ENCODE data around the gene POU2AF3.
"Not testable (repeated sequence)": the region's sequence is repeated elsewhere in the genome, so short reads cannot be mapped to it uniquely, and the experiment has no call there.

POU2AF3 gene

DNA sequence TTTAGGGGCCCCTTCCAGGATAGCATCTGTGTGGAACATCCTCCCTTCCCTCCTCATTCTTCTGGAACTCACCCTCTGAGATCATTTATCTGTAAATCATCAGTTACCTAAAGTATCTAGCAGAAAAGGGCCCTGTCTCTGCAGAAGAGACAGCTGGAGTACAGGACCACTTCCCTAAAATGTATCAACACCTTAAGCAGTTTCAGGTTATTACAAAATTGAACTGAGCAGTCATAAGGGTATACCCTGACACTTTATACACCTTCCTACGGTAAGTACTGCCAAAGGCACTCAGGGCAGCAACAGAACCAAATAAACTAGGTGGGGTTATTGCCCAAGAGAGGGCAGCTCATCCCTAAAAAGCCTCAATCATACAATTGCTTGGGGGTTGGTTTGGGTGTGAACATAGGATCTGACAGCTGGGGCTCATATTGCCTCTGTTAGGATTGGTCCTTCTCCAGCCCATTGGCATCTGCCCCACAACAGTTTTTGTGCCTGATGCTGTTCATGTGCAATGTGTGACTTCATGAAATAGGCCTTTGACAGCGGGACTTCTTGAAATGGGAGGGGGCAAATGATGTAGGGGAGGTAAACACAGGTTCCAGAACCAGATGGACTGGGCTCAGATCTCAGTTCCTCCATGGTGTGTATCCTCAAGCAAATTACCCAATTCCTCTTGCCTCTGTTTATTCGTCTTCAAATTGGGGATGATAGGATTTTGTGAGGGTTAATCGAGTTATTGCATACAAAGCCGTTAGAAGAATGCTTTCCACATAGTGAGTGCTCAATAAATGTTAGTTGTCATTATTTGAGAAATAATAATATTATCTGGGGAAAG lies 2.9 kb downstream of the POU2AF3 start:
- no peak for DNase-seq (ENCODE audit: low read depth in 2 of 2)

DNA sequence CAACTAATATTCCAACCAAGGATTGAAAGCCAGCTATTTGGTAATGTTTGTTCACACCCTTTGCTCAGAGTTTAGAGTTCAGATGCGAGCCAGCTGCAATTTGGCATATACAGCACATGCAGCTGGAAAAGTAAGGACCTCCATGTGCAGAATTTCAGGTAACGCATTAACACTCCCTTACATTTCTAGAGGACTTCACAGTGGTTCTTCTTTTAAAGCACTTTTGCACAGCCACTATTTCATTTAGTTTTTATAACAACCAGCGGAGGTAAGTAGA lies 3.4 kb downstream of the POU2AF3 start:
- no peak for DNase-seq (ENCODE audit: low read depth in 2 of 2)

DNA sequence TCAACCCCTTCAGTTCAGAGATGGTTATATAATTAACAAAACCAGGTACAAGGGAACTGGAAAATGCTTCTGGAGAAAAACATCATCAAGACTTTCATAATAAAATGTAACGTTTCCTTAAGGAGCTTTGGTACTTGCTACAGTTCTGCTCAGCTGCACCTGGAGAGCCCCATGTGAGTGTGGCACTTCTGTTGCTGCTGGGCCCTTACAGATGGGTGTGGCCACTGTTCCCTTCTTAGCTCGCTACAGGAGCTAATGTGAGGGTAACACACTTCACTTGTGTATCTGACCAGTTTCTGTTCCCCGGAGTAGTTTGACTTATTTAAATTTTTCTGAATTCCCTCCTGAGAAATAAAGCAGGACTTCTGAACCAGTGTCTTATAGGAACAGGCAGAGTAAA lies 4.0 kb downstream of the POU2AF3 start:
- no peak for DNase-seq (ENCODE audit: low read depth in 2 of 2)

DNA sequence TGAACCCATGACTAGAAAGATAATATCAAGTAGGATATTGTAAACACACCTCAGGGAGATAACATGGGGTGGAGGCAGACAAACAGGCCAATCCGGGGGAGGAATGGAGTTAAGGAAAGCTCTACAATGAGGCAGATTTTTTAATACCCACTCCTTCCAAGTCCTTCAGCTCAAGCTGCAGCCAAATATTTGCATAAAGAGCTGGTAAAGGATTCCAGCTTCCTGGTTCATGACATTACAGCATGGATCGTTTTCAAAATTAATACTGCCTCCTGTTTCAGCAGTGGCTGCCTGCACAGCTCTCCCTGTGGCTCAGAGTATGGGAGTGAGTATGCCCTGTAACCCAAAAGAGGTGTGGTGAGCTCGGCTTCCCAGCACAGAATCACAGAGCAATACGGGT lies 5.1 kb downstream of the POU2AF3 start:
- no peak for DNase-seq (ENCODE audit: low read depth in 2 of 2)

DNA sequence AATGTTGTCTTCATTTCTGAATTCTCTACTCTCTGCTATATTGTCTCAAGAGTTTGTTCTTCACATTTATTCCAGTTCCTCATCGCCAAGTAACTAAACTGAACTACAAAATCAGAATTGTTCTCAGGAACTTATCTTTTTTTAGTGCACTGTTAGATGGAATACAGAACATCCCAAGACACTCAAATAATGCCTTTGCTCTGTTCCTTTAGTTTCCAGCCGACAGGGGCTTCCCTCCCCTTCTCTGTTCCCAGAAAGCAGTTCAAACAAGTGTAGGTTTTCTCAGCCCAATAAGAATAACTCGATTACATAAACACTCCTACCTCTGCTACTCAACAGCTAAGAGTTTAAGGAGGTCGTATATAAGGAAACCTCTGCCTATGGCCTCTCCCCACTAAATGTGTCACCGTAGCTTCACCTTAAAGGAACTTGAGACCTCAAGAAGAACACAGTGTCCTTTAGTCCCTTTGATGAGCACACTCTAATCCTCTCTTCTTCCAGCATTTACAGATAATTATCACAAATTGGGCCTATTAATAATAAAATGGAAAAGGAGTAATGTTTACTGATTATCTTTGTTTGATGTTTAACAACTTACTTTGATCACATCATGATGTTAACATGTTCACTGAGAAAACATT lies 6.9 kb downstream of the POU2AF3 start:
- DNase-seq (ENCODE audit: low read depth in 2 of 2): no peak

DNA sequence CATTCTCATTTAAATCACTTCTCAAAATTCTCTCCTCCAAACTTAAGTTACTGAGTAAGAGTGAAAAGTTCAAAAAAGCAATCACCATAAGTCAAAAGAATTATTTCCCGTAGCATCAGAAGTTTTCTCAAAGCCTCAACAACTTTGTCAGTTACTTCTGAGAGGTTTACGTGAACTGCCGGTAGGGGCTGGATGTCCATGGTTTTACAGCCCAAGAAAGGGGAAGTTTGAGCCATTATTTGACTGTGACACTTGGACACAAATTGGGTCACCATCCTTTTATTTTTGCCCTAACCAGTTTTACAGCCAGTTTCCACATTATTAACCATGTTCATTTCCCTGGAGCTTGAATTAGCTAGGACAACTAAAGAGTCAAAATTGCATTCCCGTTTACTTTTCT lies 7.5 kb downstream of the POU2AF3 start:
- DNase-seq (ENCODE audit: low read depth in 2 of 2): no peak

DNA sequence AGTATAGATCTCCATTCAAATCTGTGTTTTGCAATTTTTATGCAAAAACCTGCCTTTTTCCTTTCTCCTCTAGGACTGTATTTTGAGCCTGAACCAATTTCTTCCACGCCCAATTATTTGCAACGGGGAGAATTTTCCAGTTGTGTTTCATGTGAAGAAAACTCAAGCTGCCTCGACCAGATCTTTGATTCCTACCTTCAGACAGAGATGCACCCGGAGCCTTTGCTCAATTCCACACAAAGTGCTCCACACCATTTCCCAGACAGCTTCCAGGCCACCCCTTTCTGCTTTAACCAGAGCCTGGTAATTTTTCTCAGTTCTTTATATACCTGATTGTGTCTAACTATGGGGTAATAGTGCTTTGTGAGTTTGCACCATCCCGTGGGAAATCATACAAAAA lies 8.0 kb downstream of the POU2AF3 start:
- DNase-seq (ENCODE audit: low read depth in 2 of 2): no peak

DNA sequence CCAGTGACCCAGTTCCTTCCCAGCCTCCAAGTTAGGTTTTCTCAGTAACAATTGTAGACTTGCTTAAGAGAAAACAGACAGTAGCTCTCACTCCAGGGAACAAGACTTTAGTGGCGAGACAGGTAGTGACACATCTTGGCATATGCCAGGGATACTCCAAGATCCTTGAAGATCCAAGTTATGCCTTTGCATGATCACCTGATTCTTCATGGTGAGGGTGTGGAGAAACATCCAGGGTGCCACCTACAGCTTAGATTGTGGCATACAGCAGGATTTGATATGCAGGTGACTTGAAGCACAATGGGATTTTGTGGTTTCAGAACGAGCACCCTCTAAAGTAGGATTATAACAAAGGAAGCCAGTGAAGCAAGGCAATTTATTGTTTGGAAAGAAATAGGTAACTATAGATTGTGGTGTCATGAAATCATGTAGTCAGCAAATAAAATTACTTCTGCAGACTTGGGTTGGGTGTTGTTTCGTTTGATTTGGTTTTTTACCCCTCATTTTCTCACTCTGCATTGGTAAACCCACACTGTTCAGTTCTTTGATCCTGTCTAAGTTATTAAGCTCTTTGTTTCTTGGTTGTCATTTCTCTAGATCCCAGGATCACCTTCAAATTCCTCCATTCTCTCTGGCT lies 9.2 kb downstream of the POU2AF3 start:
- DNase-seq (ENCODE audit: low read depth in 2 of 2): no peak

DNA sequence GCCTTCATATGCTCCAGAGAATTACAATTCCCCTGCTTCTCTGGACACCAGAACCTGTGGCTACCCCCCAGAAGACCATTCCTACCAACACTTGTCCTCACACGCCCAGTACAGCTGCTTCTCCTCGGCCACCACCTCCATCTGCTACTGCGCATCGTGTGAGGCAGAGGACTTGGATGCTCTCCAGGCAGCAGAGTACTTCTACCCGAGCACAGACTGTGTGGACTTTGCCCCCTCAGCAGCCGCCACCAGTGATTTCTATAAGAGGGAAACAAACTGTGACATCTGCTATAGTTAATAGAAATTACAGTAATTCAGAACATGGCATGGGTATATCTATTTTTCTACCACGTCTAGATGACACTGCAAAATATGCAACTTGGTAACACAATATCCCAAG lies 9.8 kb downstream of the POU2AF3 start:
- DNase-seq (ENCODE audit: low read depth in 2 of 2): no peak

DNA sequence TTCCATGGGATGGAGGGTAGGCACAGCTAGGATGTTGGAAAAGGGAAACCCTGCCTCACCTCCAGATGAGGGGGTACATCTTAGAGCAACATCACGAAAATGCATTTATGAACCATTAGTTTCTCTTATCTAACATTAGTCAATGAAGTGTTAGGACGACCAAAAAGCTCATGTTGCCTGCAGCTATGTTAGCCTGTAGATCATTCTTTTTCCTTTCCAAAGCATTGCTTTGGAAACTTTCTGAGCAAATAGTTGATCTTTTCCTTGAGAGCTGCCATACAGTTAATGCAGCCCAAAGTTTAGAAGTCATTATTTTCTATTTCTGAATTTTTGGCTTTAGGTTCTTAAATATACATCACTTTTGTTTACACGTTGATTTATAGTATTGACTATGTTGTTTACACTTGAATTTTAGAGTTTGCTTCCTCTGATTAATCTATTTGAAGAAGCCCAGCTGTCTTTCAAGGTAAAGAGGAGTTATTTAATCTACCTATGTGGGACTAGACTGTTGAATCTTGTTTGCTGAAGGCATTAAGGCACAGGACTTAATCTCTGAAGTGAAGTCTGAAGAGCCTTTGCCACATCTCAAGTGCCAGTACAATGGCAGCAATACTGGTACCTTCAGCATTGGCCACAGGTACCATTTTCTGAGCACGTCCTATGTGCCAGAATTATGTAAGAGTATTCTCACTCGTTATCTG lies 11.0 kb downstream of the POU2AF3 start:
- no peak for DNase-seq (ENCODE audit: low read depth in 2 of 2)

DNA sequence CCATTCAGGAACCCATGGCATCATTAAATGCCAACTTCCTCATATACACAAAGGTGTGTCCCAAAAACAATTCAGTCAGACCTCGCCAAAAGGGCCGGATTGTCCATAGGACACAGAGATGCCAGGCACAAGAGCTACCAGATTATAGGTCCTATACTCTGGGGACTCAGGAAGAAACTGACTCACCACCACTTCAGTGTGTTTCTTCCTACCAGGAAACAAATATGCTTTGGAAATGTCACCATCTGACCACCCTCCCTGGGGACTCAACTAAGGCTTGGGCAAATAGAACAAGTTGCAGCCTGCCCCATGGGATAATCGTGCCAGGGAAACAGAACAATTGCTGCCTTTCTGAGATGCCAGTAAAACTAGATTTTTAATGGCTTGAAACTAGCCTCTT lies 11.7 kb downstream of the POU2AF3 start:
- DNase-seq (ENCODE audit: low read depth in 2 of 2): no peak

DNA sequence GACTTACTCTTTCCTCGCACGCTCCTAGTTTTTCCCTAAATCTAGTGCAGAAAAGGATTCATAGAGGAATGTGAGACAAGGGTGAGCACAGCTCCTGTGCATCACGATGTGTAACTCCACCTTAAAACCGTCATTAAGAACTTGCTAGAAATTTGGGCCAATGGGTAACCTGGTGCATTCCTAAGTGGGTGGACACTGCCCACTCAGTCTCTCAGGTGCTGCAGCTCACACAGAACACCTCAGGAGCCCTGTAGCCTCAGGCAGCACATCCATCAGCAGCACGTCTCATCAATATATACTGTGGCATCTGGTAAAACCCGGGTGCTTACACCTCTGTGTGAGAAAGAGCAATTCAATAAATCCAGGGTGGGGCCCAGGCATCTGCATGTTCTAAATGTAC lies 12.4 kb downstream of the POU2AF3 start:
- no peak for DNase-seq (ENCODE audit: low read depth in 2 of 2)

DNA sequence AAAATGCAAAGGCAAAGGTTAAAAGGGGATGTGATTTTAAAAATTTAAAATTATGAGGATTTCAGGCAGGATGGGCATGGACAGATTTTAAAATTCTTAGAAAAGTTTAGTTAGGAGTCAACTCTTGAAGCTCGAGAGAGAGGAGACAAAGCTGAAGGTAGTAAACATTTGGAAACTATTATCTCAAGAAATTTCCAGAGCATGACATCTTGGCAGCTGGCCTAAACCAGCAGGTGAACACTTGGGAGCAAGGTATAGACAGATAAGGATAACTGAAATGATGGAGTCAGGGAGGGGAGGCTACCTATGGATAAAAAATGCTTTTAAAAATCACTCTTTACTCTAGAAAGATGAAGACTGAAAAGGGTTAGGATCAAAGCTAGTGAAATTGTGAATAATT lies 13.7 kb downstream of the POU2AF3 start:
- DNase-seq (ENCODE audit: low read depth in 2 of 2): no peak

DNA sequence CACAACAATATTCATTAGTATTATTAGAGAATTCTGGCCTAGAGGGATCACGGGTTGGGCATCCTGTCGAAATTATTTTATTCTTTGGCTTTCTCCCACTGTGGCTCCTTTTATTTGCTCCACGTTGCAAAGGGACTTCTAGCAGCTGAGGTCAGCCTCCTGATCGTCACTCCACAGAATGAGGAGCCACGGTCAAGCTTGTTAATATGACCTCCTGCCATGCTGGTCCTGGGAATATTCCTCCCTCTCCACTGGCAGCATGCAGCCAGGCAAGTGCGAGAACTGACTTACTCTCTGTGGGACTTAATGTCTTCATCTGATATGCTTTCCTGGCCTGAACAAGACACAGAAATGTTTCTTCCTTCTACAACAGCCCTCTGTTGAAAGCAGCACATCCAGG lies 20.9 kb downstream of the POU2AF3 start:
- DNase-seq (ENCODE audit: low read depth in 2 of 2): no peak

DNA sequence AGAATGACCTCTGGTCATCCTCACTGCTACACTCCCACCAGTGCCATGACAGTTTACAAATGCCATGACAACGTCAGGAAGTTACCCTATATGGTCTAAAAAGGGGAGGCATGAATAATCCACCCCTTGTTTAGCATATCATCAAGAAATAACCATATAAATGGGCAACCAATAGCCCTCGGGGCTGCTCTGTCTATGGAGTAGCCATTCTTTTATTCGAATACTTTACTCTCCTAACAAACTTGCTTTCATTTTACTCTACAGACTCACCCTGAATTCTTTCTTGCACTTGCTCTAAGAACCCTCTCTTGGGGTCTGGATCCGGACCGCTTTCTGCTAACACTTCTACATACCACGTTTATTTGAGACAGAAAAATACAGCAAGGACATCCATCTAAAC lies 21.9 kb downstream of the POU2AF3 start:
- not testable (repeated sequence) for DNase-seq (ENCODE audit: low read depth in 2 of 2)

DNA sequence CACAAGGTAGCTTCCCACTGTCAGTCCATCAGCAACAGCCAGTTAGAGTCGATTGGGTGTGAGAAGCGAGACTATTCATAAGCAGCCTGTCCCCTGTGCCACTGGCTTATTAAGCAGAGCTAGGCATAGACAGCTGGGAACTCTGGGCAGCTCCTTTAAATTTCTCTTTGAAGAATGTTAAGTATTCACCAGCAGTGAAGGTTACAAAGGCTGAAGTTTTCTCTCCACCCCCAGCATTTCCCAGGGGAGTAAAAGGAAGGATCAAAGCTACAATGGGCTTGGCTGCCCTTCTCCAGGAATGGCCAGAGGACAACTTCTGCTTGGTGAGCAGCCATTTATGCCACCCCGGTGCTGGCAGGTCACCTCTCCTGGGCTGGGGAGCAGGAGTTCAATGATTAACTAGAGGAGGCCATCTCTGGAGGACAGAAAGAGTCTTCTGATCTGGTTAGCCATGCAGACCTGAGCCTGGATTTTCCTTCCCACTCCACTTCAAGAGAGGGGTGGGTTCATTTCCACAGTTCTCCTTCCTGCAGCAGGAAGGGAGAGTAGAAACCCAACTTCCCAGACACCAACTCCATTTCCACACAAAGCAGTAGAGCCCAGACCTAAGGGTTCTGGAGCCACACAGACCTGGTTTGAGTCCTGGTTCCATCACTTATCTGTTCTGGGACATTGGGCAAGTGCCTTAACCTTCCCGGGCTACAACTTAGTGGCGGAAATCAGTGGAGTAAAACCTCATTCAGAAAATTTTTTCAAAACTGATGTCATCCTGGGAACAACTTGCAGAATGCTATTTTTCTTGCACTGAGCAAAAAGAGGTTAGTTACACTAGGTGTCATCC lies 22.6 kb downstream of the POU2AF3 start:
- DNase-seq (ENCODE audit: low read depth in 2 of 2): no peak

DNA sequence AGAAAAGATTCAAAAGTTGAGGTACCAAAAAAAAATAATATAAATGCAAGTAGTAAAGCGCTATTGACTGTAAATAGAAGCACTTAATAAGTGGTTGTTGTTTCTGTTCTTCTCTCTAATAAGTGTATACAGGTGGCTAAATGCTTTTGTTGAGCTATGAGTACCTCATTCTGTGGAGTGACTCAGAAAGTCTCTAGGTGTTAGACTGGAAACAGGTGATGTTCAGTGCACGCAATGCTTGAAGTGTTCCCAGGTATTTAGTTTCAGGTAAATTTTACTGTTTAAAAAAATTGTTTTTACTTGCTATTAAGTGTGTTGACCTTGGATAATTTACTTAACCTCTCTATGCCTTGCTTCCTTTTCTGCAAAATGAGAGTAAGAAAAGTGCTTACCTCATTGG lies 24.2 kb downstream of the POU2AF3 start:
- DNase-seq (ENCODE audit: low read depth in 2 of 2): no peak

DNA sequence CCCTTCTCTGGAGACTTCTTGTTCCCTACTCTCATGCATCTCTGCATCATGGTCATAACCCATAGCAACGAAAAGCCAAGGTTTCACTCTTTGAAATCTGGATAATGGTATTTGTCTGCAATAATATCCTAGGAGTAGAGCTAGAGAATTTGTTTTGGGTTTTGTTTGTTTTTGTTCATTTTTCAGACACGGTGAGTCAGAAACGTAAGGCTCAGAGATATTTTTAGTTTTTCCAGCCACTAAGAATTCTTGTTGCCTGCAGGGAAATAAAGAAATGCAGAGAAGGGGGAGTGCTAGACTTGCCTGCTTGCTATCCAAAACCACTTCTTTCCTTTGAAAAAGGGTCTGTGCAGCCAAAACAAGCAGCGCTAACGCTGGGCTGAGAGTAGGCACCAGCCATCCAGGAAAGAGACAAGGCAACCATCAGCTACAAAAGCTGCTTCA lies 26.0 kb downstream of the POU2AF3 start:
- no peak for DNase-seq (ENCODE audit: low read depth in 2 of 2)

DNA sequence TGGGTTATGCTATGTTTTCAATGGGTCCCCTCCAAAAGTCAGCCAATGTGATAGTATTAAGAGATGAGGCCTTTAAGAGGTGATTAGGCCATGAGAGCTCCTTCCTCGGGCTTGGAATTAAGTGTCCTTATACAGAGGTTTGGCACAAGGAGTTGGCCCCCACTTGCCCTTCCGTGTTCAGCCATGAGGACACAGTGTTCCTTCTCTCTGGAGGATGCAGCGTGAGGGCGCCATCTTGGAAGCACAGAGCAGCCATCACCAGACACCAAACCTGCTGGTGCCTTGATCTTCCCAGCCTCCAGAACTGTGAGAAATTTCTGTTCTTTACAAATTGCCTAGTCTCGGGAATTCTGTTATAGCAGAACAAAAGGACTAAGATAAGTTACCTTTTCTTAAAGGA lies 26.9 kb downstream of the POU2AF3 start:
- no peak for DNase-seq (ENCODE audit: low read depth in 2 of 2)

DNA sequence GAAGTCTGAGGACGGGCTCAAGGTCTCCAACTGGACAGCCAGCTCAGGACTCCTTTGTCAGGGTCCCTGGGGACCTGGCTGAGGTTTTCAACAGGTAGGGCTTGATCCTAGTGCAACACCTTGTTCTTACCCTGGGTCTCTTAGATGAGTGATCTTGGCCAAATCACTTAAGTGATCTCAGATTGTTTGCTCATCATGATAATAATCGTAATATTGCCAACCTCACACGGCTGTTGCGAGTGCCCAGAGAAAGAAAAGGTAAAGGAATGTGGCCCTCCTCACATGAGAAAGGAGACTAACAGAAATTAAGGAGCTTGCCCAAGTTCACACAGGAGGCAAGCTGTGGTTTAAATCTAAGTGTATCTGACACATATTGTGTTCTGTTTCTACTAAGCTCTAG lies 28.5 kb downstream of the POU2AF3 start:
- no peak for DNase-seq (ENCODE audit: low read depth in 2 of 2)

DNA sequence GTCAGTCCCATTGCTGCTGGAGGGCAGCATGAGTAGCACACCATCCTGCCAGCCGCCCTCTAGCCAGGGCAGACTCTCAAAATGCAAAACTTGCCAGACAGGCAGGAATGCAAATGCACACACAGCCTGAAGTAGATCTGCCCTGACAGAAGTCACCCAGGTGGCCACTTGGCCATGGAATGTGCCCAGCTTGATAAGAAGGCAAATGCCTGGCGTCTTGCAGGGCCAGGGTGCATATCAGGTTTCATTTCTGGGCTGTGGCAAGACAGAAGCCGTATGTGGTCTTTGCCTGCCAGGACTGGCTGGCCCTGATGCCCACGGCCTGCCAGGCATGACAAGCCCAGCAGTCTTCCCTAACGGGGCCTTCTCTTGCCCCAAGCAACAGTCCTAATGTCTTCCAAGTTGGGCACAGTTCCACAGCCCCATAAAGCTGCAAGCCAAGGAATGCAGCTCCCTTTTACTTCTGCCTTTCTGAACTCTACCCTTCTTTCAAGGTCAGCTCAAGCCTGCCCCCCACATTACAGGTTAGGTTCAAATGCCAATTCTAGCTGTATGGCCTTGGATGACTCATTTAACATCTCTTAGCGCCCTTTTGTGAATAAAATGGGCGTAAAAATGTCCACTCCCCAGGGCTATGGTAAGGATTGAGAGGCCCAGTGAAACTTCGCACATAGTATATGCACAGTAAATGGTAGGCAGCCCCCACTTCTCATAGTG lies 29.7 kb downstream of the POU2AF3 start:
- no peak for DNase-seq (ENCODE audit: low read depth in 2 of 2)
